Endodermal cell (in vitro differentiated cells): ENCODE measurements around the gene BACH2. TPM values are rescaled to one million over a fixed set of nuclear protein-coding genes. Genes with fewer than 3 reads are reported as not detected.

Experiments used
- DNase-seq: peaks from one replicate; pipeline ENCODE4 v3.0.0-alpha.2; 2017
- H3K27ac ChIP-seq: 2 replicates; pipeline ENCODE4 v1.5.1; 2013; ENCODE audit warnings: mild to moderate bottlenecking, low read depth, low read length, moderate library complexity
- H3K27me3 ChIP-seq: 2 replicates; pipeline ENCODE4 v1.6.1; 2013; ENCODE audit warnings: mild to moderate bottlenecking, low read length, moderate library complexity; ENCODE audit not compliant: insufficient read depth, control insufficient read depth, poor library complexity, severe bottlenecking
- H3K36me3 ChIP-seq: 2 replicates; pipeline ENCODE4 v1.7.0; 2013; ENCODE audit warnings: mild to moderate bottlenecking, low read length, moderate library complexity; ENCODE audit not compliant: control insufficient read depth, insufficient read depth
- H3K4me1 ChIP-seq: one replicate; pipeline ENCODE4 v1.7.0; 2013; ENCODE audit warnings: low read length; ENCODE audit not compliant: control insufficient read depth, insufficient read depth
- H3K4me3 ChIP-seq: 2 replicates; pipeline ENCODE4 v1.5.1; 2013; ENCODE audit warnings: mild to moderate bottlenecking, low read length, moderate library complexity
- H3K9ac ChIP-seq: 2 replicates; pipeline ENCODE4 v1.6.1; 2013; ENCODE audit warnings: mild to moderate bottlenecking, low read length, moderate library complexity; ENCODE audit not compliant: poor library complexity, severe bottlenecking; ENCODE audit errors: extremely low read depth
- H3K9me3 ChIP-seq: 2 replicates; pipeline ENCODE4 v1.6.1; 2013; ENCODE audit warnings: mild to moderate bottlenecking, low read length, moderate library complexity; ENCODE audit not compliant: control insufficient read depth
- H3K27ac Mint-ChIP-seq: 2 replicates; pipeline ENCODE4 v1.8.0; 2020; ENCODE audit warnings: mixed read lengths
- H3K27me3 Mint-ChIP-seq: 2 replicates; pipeline ENCODE4 v1.8.0; 2021; ENCODE audit warnings: mild to moderate bottlenecking, mixed read lengths; ENCODE audit not compliant: insufficient read depth
- H3K36me3 Mint-ChIP-seq: 2 replicates; pipeline ENCODE4 v1.8.0; 2020; ENCODE audit warnings: low read depth, mixed read lengths
- H3K4me1 Mint-ChIP-seq: 2 replicates; pipeline ENCODE4 v1.8.0; 2020; ENCODE audit warnings: mixed read lengths
- H3K4me3 Mint-ChIP-seq: 2 replicates; pipeline ENCODE4 v1.8.0; 2020; ENCODE audit warnings: mild to moderate bottlenecking, moderate library complexity, mixed read lengths
- H3K9me3 Mint-ChIP-seq: 2 replicates; pipeline ENCODE4 v1.8.0; 2020; ENCODE audit warnings: mild to moderate bottlenecking, mixed read lengths
- WGBS, 2 experiments: methylation state at CpG; one replicate each; pipeline versions ENCODE4 v1.1.5 to v1.1.7; 2013; ENCODE audit warnings: missing lambda C conversion rate in 2 of 2, mixed read lengths in 1 of 2; ENCODE audit not compliant: insufficient coverage in 1 of 2, insufficient read length in 1 of 2; 5-methylcytosine and 5-hydroxymethylcytosine counted together
- total RNA-seq, 2 donors: library from RNA; stranded (reverse); fragmentation: NEBNext Ultra II Directional in 1 of 2; extraction: Animal tissue kit (Norgen Biotek cat#: 25700) in 1 of 2; gene quantifications; 2 replicates in 1 of 2; 3 replicates in 1 of 2; pipeline ENCODE4 v1.2.1, GENCODE V29; 2021
- TF ChIP-seq, protein P1 (sequence below): fragments of 200-600 bp; sonication (generic); conservative IDR thresholded peaks from 2 replicates; pipeline ENCODE4 v1.5.0; 2021; ENCODE audit warnings: antibody characterized with exemption, mild to moderate bottlenecking

The BACH2 gene
- total RNA-seq, 2 donors from 2014 or later, result 11.0 to 22.3 TPM

DNA sequence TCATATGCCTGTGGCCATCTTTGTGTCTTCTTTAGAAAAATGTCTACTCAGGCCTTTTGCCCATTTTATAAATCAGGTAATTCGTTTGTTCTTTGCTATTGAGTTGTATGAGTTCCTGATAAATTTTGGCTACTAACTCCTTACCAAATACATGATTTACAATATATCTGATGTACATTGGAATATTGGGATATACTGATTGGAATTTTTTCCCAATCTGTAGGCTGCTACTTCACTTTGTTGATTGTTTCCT lies 39.2 kb downstream of the BACH2 start:
- H3K4me1 Mint-ChIP-seq, result no peaks in the 10 kb centered on the region
- Histone ChIP-seq H3K4me3 (no peak overlapping the region), H3K9me3 (no peaks in the 10 kb centered on the region), H3K9ac (no peak overlapping the region), H3K27ac (no peak overlapping the region), H3K4me1 (no peaks in the 10 kb centered on the region), H3K27me3 (no peaks in the 10 kb centered on the region), H3K36me3 (peaks cover 12% of the 10 kb centered on the region)
- peaks cover 28% of the 10 kb centered on the region for H3K36me3 Mint-ChIP-seq
- TF ChIP-seq, protein P1, sequence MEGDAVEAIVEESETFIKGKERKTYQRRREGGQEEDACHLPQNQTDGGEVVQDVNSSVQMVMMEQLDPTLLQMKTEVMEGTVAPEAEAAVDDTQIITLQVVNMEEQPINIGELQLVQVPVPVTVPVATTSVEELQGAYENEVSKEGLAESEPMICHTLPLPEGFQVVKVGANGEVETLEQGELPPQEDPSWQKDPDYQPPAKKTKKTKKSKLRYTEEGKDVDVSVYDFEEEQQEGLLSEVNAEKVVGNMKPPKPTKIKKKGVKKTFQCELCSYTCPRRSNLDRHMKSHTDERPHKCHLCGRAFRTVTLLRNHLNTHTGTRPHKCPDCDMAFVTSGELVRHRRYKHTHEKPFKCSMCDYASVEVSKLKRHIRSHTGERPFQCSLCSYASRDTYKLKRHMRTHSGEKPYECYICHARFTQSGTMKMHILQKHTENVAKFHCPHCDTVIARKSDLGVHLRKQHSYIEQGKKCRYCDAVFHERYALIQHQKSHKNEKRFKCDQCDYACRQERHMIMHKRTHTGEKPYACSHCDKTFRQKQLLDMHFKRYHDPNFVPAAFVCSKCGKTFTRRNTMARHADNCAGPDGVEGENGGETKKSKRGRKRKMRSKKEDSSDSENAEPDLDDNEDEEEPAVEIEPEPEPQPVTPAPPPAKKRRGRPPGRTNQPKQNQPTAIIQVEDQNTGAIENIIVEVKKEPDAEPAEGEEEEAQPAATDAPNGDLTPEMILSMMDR, result no peak
- DNase-seq, result no peak
- H3K9me3 Mint-ChIP-seq, result no peaks in the 10 kb centered on the region
- H3K27ac Mint-ChIP-seq, result no peak overlapping the region
- 100% methylated on average over 1 of the region's 1 CpG; no CpG with 5 or more reads in 1 of the 2 experiments for WGBS, 2 experiments
- H3K4me3 Mint-ChIP-seq, result no peak overlapping the region
- no peaks in the 10 kb centered on the region for H3K27me3 Mint-ChIP-seq

DNA sequence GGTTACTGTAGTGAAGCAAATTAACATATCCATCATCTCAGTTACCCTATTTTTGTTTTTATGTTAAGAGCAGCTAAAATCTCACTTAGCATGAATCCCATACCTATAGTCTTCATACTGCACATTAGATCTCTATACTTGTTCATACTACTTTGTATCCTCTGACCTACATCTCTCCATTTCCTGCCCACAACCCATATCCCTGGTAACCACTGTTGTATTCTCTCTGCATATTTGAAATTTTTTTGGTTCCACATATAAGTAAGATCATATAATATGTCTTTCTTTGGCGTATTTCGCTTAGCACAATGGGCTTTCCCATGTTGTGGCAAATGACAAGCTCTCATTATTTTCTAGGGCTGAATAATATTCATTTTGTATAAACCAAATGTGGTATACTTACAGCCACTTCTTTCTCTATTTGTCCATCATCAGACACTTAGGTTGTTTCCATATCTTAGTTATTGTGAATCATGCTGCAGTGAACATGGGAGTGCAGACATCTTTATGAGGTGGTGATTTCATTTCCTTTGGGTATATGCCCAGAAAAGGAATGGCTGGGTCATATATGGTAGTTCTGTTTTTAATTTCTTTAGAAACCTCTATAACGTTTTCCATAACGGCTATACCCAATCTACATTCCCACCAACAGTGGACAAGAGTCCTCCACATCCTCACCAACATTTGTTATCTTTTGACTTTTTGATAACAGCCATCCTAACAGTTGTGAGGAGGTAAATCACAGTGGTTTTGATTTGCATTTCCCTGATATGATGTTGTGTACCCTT lies 39.8 kb downstream of the BACH2 start:
- 100% methylated on average over 2 of the region's 4 CpGs; no CpG with 5 or more reads in 1 of the 2 experiments for WGBS, 2 experiments
- H3K4me3 ChIP-seq, result no peak overlapping the region
- TF ChIP-seq, protein P1, result no peak
- H3K36me3 Mint-ChIP-seq, result peaks cover 24% of the 10 kb centered on the region
- H3K4me3 Mint-ChIP-seq, result no peak overlapping the region
- H3K4me1 ChIP-seq, result no peaks in the 10 kb centered on the region
- no peaks in the 10 kb centered on the region for H3K9me3 Mint-ChIP-seq
- no peaks in the 10 kb centered on the region for H3K4me1 Mint-ChIP-seq
- H3K9me3 ChIP-seq, result no peaks in the 10 kb centered on the region
- no peak for DNase-seq
- no peaks in the 10 kb centered on the region for H3K27me3 Mint-ChIP-seq
- no peak overlapping the region for H3K9ac ChIP-seq
- no peak overlapping the region for H3K27ac ChIP-seq
- H3K36me3 ChIP-seq, result peaks cover 9% of the 10 kb centered on the region
- H3K27me3 ChIP-seq, result no peaks in the 10 kb centered on the region
- no peak overlapping the region for H3K27ac Mint-ChIP-seq

DNA sequence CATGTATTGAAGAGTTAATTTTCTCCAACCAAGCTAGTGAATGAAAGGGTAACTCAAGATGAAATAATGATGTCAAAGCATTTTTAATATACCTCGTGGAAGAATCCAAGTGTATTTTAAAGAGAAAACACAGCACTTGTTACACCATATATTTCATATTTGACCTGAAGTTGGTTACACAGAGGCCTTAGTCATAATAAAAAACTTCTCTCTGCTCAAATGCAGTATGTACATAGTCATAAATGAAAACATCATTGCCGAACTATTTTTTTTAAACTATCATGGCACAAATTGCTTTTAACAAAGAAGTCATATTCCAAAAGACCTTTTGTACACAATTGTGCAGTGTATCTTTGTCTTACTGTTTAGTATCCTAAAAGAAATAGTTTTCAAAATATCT lies 43.0 kb downstream of the BACH2 start:
- Histone ChIP-seq H3K9me3 (no peaks in the 10 kb centered on the region), H3K27me3 (no peaks in the 10 kb centered on the region), H3K4me3 (no peak overlapping the region), H3K27ac (no peak overlapping the region), H3K4me1 (no peaks in the 10 kb centered on the region), H3K36me3 (peaks cover 6% of the 10 kb centered on the region), H3K9ac (no peak overlapping the region)
- 93 to 95% methylated on average over 2 of the region's 2 CpGs for WGBS, 2 experiments
- H3K4me3 Mint-ChIP-seq, result no peak overlapping the region
- no peaks in the 10 kb centered on the region for H3K27me3 Mint-ChIP-seq
- peaks cover 12% of the 10 kb centered on the region for H3K36me3 Mint-ChIP-seq
- no peak overlapping the region for H3K27ac Mint-ChIP-seq
- TF ChIP-seq, protein P1, result no peak
- DNase-seq, result no peak
- no peaks in the 10 kb centered on the region for H3K9me3 Mint-ChIP-seq
- no peaks in the 10 kb centered on the region for H3K4me1 Mint-ChIP-seq
